GM23338 (cell line): Measurements from ENCODE around the gene DYTN. TPM values are rescaled to one million over a fixed set of nuclear protein-coding genes. Genes with fewer than 3 reads are reported as not detected.

ENCODE experiments used
- ATAC-seq: fragments of 200-7000 bp; cut with Tn5 transposase; 3 replicates; pipeline ENCODE4 v1.9.1; 2020
- DNase-seq: peaks from one replicate; pipeline ENCODE4 v3.0.0-alpha.2; 2015; ENCODE audit warnings: low spot score
- H2AFZ ChIP-seq: fragments of 200-600 bp; sonication (generic); 2 replicates; pipeline ENCODE4 v1.8.0; 2016; ENCODE audit warnings: antibody characterized with exemption, mild to moderate bottlenecking, moderate library complexity
- H3F3A ChIP-seq: fragments of 200-600 bp; sonication (generic); replicated peaks from 2 replicates; pipeline ENCODE4 v1.8.0; 2017; ENCODE audit warnings: antibody characterized with exemption, mixed run types, low read depth
- H3K27ac ChIP-seq: fragments of 200-600 bp; sonication (generic); 2 replicates; pipeline ENCODE4 v1.6.1; 2016; ENCODE audit warnings: low read depth
- H3K27me3 ChIP-seq: fragments of 200-600 bp; sonication (generic); 2 replicates; pipeline ENCODE4 v1.8.0; 2016; ENCODE audit warnings: mild to moderate bottlenecking, mixed run types, moderate library complexity; ENCODE audit not compliant: insufficient read depth
- H3K36me3 ChIP-seq: fragments of 200-600 bp; sonication (generic); 2 replicates; pipeline ENCODE4 v1.8.0; 2016; ENCODE audit warnings: mild to moderate bottlenecking; ENCODE audit not compliant: insufficient read depth
- H3K4me1 ChIP-seq: fragments of 200-600 bp; sonication (generic); 2 replicates; pipeline ENCODE4 v1.8.0; 2016; ENCODE audit warnings: mild to moderate bottlenecking, moderate library complexity; ENCODE audit not compliant: insufficient read depth
- H3K4me2 ChIP-seq: fragments of 200-600 bp; sonication (generic); 2 replicates; pipeline ENCODE4 v1.7.1; 2017; ENCODE audit warnings: mixed run types
- H3K4me3 ChIP-seq: fragments of 200-600 bp; sonication (generic); 2 replicates; pipeline ENCODE4 v1.6.1; 2016; ENCODE audit warnings: mixed run types
- H3K79me2 ChIP-seq: fragments of 200-600 bp; sonication (generic); replicated peaks from 2 replicates; pipeline ENCODE4 v1.8.0; 2017; ENCODE audit warnings: mild to moderate bottlenecking; ENCODE audit not compliant: insufficient read depth
- H3K9me2 ChIP-seq: fragments of 200-600 bp; sonication (generic); 2 replicates; pipeline ENCODE4 v1.8.0; 2017; ENCODE audit not compliant: insufficient read depth
- H4K20me1 ChIP-seq: fragments of 200-600 bp; sonication (generic); replicated peaks from 2 replicates; pipeline ENCODE4 v1.8.0; 2017; ENCODE audit warnings: mild to moderate bottlenecking; ENCODE audit not compliant: insufficient read depth
- H3K27ac Mint-ChIP-seq: 2 replicates; pipeline ENCODE4 v1.8.0; 2020; ENCODE audit warnings: inconsistent platforms, mild to moderate bottlenecking, moderate library complexity, mixed read lengths
- H3K27me3 Mint-ChIP-seq: 3 replicates; pipeline ENCODE4 v1.8.0; 2022; ENCODE audit warnings: low read depth, mild to moderate bottlenecking, moderate library complexity, mixed read lengths, inconsistent platforms; ENCODE audit not compliant: insufficient read depth, poor library complexity
- H3K36me3 Mint-ChIP-seq: 3 replicates; pipeline ENCODE4 v1.8.0; 2021; ENCODE audit warnings: low read depth, mild to moderate bottlenecking, inconsistent platforms, moderate library complexity, mixed read lengths
- H3K4me1 Mint-ChIP-seq: 3 replicates; pipeline ENCODE4 v1.8.0; 2020; ENCODE audit warnings: mild to moderate bottlenecking, inconsistent platforms, mixed read lengths
- H3K4me3 Mint-ChIP-seq: 3 replicates; pipeline ENCODE4 v1.8.0; 2021; ENCODE audit warnings: moderate library complexity, mild to moderate bottlenecking, inconsistent platforms, mixed read lengths
- H3K9me3 Mint-ChIP-seq: 3 replicates; pipeline ENCODE4 v1.8.0; 2020; ENCODE audit warnings: moderate library complexity, mild to moderate bottlenecking, inconsistent platforms, mixed read lengths
- CREB1 ChIP-seq: fragments of 250-450 bp; sonication (Bioruptor Pico); IDR thresholded peaks from 2 replicates; pipeline ENCODE4 v1.5.0; 2020; ENCODE audit warnings: low read depth, mild to moderate bottlenecking, moderate library complexity
- EZH2 ChIP-seq: fragments of 200-600 bp; sonication (generic); IDR thresholded peaks from one replicate; pipeline ENCODE4 v1.8.0; 2017; ENCODE audit warnings: antibody characterized with exemption, mild to moderate bottlenecking, low read depth; ENCODE audit not compliant: unreplicated experiment
- EZH2phosphoT487 ChIP-seq: fragments of 200-600 bp; sonication (generic); IDR thresholded peaks from one replicate; pipeline ENCODE4 v1.8.1; 2018; ENCODE audit warnings: antibody characterized with exemption; ENCODE audit not compliant: unreplicated experiment
- JUNB ChIP-seq: IDR thresholded peaks from one replicate; pipeline ENCODE4 v1.6.1; 2016; ENCODE audit warnings: antibody characterized with exemption; ENCODE audit not compliant: unreplicated experiment
- NANOG ChIP-seq: IDR thresholded peaks from 2 replicates; pipeline ENCODE4 v1.6.1; 2016; ENCODE audit warnings: antibody characterized with exemption, borderline replicate concordance
- POLR2AphosphoS5 ChIP-seq: IDR thresholded peaks from 2 replicates; pipeline ENCODE4 v1.6.1; 2016; ENCODE audit warnings: antibody characterized with exemption, low read depth
- STAT1 ChIP-seq: IDR thresholded peaks from one replicate; pipeline ENCODE4 v1.6.1; 2016; ENCODE audit warnings: antibody characterized with exemption; ENCODE audit not compliant: unreplicated experiment
- ZNF114 ChIP-seq: fragments of 250-450 bp; sonication (Bioruptor Pico); IDR thresholded peaks from 2 replicates; pipeline ENCODE4 v1.5.0; 2020; ENCODE audit warnings: mild to moderate bottlenecking, moderate library complexity
- ZNF331 ChIP-seq: fragments of 250-450 bp; sonication (Bioruptor Pico); IDR thresholded peaks from 2 replicates; pipeline ENCODE4 v1.5.0; 2020; ENCODE audit warnings: low read depth, mild to moderate bottlenecking, moderate library complexity
- polyA plus RNA-seq: library from polyadenylated mRNA; unstranded; fragments of >200 nt; fragmentation: Nextera tagmentation; extraction: Ambion mirVana; gene quantifications from 2 replicates; pipeline ENCODE4 v1.2.1, GENCODE V29; 2016
- total RNA-seq: library from RNA; depleted of rRNA; stranded (reverse); fragments of >200 nt; shearing (Covaris generic); gene quantifications from 2 replicates; pipeline ENCODE4 v1.2.3, GENCODE V29; 2014
- TF ChIP-seq, protein P1 (sequence below): IDR thresholded peaks from one replicate; pipeline ENCODE4 v1.6.1; 2018; ENCODE audit warnings: antibody characterized with exemption; ENCODE audit not compliant: unreplicated experiment
- TF ChIP-seq, protein P2 (sequence below): fragments of 250-450 bp; sonication (Bioruptor Pico); IDR thresholded peaks from 2 replicates; pipeline ENCODE4 v1.5.0; 2020; ENCODE audit warnings: mild to moderate bottlenecking, moderate library complexity
- TF ChIP-seq, protein P3 (sequence below), 2 experiments: fragments of 200-600 bp in 1 of 2; sonication (generic) in 1 of 2; conservative IDR thresholded peaks; 2 replicates each; pipeline versions ENCODE4 v1.5.1 to v1.6.1; 2016 to 2017; ENCODE audit warnings: antibody characterized with exemption in 2 of 2, low read depth in 2 of 2, mild to moderate bottlenecking in 2 of 2, moderate library complexity in 1 of 2
- TF ChIP-seq, protein P4 (sequence below): IDR thresholded peaks from 2 replicates; pipeline ENCODE4 v1.6.1; 2016; ENCODE audit warnings: antibody characterized with exemption

The DYTN gene
- total and polyA plus RNA-seq, 2 experiments from 2014 or later, result not detected

DNA sequence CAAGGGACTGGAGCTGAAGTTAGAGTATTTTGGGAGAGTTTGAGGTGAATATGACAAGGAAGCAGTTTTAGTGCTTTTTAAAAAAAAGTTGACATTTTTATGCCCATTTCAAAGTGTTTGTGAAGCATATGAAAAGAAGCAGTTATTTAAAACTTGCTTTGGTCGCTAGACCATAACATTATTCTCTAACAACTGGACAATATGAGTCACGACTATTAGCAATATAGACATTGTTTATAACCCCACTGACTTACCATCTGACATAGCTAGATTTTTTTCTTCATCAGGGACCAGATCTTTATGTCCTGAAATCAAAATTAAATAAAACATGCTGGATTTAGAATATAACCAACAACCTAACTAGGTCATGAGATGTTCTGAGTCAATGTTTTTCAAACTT is 22.6 kb upstream of the DYTN start:
- H3K4me3 Mint-ChIP-seq, result no peak overlapping the region
- Histone ChIP-seq H3K79me2 (no peaks in the 10 kb centered on the region), H3K27ac (no peak overlapping the region), H3K4me3 (no peak overlapping the region), H3K9me2 (0 out of 2 replicates have a peak, but pooled peaks cover 2% of the 10 kb centered on the region), H3K4me1 (no peaks in the 10 kb centered on the region), H3K4me2 (no peak overlapping the region), H3K36me3 (no peaks in the 10 kb centered on the region), H3K27me3 (no peaks in the 10 kb centered on the region), H2AFZ (no peak overlapping the region), H3F3A (no peaks in the 10 kb centered on the region), H4K20me1 (no peaks in the 10 kb centered on the region; the same call in 1 of the 2 replicates)
- no peaks in the 10 kb centered on the region for H3K27me3 Mint-ChIP-seq
- no peaks in the 10 kb centered on the region for H3K9me3 Mint-ChIP-seq
- DNase-seq (no peak), ATAC-seq (no peak)
- no peaks in the 10 kb centered on the region for H3K4me1 Mint-ChIP-seq
- no peak overlapping the region for H3K27ac Mint-ChIP-seq
- TF ChIP-seq, protein P1, sequence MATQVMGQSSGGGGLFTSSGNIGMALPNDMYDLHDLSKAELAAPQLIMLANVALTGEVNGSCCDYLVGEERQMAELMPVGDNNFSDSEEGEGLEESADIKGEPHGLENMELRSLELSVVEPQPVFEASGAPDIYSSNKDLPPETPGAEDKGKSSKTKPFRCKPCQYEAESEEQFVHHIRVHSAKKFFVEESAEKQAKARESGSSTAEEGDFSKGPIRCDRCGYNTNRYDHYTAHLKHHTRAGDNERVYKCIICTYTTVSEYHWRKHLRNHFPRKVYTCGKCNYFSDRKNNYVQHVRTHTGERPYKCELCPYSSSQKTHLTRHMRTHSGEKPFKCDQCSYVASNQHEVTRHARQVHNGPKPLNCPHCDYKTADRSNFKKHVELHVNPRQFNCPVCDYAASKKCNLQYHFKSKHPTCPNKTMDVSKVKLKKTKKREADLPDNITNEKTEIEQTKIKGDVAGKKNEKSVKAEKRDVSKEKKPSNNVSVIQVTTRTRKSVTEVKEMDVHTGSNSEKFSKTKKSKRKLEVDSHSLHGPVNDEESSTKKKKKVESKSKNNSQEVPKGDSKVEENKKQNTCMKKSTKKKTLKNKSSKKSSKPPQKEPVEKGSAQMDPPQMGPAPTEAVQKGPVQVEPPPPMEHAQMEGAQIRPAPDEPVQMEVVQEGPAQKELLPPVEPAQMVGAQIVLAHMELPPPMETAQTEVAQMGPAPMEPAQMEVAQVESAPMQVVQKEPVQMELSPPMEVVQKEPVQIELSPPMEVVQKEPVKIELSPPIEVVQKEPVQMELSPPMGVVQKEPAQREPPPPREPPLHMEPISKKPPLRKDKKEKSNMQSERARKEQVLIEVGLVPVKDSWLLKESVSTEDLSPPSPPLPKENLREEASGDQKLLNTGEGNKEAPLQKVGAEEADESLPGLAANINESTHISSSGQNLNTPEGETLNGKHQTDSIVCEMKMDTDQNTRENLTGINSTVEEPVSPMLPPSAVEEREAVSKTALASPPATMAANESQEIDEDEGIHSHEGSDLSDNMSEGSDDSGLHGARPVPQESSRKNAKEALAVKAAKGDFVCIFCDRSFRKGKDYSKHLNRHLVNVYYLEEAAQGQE, result no peak
- TF ChIP-seq EZH2 (no peak), STAT1 (no peak), CREB1 (CRISPR knock-in tag) (no peak), JUNB (no peak), POLR2AphosphoS5 (no peak), ZNF114 (CRISPR knock-in tag) (no peak), NANOG (no peak), ZNF331 (CRISPR knock-in tag) (no peak), EZH2phosphoT487 (no peak)
- TF ChIP-seq, protein P2, sequence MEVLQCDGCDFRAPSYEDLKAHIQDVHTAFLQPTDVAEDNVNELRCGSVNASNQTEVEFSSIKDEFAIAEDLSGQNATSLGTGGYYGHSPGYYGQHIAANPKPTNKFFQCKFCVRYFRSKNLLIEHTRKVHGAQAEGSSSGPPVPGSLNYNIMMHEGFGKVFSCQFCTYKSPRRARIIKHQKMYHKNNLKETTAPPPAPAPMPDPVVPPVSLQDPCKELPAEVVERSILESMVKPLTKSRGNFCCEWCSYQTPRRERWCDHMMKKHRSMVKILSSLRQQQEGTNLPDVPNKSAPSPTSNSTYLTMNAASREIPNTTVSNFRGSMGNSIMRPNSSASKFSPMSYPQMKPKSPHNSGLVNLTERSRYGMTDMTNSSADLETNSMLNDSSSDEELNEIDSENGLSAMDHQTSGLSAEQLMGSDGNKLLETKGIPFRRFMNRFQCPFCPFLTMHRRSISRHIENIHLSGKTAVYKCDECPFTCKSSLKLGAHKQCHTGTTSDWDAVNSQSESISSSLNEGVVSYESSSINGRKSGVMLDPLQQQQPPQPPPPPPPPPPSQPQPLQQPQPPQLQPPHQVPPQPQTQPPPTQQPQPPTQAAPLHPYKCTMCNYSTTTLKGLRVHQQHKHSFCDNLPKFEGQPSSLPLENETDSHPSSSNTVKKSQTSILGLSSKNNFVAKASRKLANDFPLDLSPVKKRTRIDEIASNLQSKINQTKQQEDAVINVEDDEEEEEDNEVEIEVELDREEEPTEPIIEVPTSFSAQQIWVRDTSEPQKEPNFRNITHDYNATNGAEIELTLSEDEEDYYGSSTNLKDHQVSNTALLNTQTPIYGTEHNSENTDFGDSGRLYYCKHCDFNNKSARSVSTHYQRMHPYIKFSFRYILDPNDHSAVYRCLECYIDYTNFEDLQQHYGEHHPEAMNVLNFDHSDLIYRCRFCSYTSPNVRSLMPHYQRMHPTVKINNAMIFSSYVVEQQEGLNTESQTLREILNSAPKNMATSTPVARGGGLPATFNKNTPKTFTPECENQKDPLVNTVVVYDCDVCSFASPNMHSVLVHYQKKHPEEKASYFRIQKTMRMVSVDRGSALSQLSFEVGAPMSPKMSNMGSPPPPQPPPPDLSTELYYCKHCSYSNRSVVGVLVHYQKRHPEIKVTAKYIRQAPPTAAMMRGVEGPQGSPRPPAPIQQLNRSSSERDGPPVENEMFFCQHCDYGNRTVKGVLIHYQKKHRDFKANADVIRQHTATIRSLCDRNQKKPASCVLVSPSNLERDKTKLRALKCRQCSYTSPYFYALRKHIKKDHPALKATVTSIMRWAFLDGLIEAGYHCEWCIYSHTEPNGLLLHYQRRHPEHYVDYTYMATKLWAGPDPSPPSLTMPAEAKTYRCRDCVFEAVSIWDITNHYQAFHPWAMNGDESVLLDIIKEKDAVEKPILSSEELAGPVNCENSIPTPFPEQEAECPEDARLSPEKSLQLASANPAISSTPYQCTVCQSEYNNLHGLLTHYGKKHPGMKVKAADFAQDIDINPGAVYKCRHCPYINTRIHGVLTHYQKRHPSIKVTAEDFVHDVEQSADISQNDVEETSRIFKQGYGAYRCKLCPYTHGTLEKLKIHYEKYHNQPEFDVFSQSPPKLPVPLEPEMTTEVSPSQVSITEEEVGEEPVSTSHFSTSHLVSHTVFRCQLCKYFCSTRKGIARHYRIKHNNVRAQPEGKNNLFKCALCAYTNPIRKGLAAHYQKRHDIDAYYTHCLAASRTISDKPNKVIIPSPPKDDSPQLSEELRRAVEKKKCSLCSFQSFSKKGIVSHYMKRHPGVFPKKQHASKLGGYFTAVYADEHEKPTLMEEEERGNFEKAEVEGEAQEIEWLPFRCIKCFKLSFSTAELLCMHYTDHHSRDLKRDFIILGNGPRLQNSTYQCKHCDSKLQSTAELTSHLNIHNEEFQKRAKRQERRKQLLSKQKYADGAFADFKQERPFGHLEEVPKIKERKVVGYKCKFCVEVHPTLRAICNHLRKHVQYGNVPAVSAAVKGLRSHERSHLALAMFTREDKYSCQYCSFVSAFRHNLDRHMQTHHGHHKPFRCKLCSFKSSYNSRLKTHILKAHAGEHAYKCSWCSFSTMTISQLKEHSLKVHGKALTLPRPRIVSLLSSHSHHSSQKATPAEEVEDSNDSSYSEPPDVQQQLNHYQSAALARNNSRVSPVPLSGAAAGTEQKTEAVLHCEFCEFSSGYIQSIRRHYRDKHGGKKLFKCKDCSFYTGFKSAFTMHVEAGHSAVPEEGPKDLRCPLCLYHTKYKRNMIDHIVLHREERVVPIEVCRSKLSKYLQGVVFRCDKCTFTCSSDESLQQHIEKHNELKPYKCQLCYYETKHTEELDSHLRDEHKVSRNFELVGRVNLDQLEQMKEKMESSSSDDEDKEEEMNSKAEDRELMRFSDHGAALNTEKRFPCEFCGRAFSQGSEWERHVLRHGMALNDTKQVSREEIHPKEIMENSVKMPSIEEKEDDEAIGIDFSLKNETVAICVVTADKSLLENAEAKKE (CRISPR knock-in tag), result no peak
- TF ChIP-seq, protein P3, sequence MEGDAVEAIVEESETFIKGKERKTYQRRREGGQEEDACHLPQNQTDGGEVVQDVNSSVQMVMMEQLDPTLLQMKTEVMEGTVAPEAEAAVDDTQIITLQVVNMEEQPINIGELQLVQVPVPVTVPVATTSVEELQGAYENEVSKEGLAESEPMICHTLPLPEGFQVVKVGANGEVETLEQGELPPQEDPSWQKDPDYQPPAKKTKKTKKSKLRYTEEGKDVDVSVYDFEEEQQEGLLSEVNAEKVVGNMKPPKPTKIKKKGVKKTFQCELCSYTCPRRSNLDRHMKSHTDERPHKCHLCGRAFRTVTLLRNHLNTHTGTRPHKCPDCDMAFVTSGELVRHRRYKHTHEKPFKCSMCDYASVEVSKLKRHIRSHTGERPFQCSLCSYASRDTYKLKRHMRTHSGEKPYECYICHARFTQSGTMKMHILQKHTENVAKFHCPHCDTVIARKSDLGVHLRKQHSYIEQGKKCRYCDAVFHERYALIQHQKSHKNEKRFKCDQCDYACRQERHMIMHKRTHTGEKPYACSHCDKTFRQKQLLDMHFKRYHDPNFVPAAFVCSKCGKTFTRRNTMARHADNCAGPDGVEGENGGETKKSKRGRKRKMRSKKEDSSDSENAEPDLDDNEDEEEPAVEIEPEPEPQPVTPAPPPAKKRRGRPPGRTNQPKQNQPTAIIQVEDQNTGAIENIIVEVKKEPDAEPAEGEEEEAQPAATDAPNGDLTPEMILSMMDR (conservative IDR thresholded peaks at IDR 0.05; ENCODE audit: low read depth in 2 of 2), result no peak
- TF ChIP-seq, protein P4, sequence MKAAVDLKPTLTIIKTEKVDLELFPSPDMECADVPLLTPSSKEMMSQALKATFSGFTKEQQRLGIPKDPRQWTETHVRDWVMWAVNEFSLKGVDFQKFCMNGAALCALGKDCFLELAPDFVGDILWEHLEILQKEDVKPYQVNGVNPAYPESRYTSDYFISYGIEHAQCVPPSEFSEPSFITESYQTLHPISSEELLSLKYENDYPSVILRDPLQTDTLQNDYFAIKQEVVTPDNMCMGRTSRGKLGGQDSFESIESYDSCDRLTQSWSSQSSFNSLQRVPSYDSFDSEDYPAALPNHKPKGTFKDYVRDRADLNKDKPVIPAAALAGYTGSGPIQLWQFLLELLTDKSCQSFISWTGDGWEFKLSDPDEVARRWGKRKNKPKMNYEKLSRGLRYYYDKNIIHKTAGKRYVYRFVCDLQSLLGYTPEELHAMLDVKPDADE, result no peak
- H3K36me3 Mint-ChIP-seq, result no peaks in the 10 kb centered on the region
